Cortex of kidney (tissue), 1 donor: ENCODE measurements around the gene PMP22.

Source experiments
- DNase-seq: peaks from one replicate; lab custom pipeline; 2025; lab: John Stamatoyannopoulos, UW

The PMP22 gene

DNA sequence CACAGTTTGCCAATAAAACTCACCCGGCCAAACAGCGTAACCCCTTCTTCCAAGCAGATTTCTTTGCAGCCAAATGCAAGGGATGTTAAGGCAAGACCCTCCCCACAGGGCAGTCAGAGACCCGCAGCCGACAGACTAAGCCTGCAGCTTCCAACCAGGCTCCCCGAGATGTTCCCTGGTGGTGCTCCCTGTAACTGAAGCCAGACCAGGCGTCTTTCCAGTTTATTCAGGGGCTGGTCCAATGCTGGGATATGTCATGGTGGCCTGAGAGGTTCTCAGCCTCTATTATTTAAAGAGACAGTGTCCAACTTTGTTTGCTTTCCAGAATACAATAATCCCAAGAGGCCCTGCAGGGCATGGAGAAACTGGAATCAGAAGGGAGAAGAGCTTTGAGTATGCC is at the start of gene PMP22:
TSS of gene PMP22 (minus strand) at position 196 of the 400 bp plus-strand sequence. CDS start 4,599 bp downstream, outside the sequence.
- DNase-seq, result no peak

DNA sequence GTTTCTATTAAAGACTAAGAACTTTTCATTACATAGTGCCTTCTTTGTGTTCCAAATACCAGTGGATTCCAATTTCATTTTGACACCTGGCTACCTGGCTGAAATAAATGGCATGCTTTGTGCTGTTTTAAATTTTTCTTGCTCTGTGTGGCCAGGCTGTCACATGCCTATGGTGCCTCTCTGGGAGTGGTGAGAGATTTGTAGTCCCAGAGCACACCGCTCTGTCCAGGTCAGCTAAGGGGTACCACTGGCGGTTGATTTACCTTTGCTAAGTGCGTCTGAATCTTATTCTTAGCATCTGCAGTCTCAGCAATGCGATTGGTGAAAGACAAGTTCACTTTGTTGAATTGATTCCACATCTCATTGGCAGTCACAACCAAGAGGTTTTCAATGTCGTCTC is 46.9 kb upstream of the PMP22 start:
- DNase-seq, result no peak

DNA sequence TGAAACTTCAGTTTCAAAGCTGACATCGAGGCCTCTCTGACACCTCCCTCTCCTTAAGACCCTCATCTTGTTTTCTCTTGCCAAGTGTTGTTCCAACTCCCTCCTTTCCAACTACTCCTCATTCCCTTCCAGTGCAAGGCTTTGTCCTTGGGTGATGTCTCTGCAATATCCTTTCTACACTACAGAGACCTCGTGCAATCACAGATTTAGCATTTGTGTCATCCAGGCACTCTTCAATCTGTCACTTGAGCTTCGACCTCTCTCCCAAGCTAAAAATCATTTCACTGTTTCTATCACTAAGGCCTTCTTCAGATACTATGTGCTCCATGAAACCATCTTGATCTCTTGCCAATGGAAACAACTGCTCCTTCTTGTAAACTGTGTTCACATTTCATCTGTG is 44.7 kb upstream of the PMP22 start:
- DNase-seq, result no peak

DNA sequence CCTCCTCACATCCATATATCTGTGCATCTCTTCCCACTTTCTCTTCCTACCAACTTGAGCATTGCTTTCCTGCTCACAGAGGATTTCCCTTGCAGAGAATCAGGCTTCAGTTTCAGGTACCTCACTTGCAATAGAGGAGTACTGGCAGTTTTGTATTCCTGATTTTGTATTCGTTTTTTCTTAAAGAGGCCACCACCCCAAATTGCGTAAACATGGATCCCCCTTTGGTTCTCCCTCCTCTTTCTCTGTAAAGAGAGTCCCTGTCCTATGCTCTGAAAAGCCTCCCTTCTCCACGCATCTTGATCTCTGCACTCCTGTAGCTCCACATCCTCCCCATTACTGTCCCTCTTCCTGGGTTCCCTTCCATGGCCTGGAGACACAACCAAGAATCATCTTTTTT is 44.1 kb upstream of the PMP22 start:
- DNase-seq, result no peak

DNA sequence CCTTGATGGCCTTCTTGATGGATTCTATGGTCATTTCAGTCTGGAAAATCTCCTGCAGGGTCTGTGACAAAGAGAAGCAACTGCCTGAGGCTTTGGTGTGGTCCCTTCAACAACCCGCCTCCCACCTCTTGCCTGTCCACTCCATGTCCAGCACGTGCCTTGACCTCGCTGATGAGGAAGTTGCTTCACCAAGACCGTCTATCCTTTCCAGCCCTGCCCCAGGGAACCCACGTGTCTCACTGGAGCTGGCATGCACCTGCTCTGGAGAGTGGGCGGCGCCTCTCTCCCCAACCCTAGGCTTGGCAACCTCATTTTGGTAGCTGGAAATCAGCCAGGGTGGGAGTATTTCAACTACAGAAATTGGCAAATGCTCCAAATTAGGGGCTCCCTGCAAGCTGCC is 43.6 kb upstream of the PMP22 start:
- DNase-seq, result no peak

DNA sequence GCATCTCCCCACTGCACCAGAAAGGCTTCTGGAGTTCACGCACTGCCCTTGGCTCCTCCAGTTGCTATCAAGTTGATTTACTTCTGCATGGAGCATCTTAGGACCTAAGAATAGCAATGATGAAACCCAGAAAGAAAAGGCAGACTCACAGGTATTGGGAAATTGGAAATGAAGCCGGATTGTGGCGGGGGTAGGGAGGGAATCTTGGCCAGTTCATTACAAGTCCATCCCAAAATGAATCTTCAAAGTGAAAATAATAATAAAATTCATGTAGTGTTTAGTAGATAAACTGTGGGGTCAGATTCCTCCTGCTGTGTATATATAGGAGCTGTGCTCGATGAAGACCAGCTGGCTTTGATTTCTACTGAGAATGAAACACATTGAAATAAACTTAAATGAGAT is 42.6 kb upstream of the PMP22 start:
- no peak for DNase-seq

DNA sequence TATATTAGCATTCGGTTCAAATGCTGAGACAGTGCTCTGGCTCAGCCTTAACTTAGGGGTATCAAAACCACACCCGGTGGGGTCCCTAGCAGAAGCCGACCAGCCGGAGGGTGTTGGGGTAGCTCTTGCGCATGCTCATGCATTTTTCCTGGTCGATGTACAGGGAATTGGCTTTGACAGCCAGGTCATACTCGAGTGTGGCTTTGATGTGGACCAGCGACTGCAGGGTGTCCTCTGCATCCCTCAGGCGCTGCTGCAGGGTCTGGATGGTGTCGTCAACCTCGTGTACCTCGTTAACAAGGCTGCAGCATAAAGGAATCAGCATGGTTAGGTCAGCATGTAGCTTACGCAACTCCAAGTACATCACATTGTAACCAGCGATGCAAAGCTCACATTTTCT is 38.7 kb upstream of the PMP22 start:
- no peak for DNase-seq

DNA sequence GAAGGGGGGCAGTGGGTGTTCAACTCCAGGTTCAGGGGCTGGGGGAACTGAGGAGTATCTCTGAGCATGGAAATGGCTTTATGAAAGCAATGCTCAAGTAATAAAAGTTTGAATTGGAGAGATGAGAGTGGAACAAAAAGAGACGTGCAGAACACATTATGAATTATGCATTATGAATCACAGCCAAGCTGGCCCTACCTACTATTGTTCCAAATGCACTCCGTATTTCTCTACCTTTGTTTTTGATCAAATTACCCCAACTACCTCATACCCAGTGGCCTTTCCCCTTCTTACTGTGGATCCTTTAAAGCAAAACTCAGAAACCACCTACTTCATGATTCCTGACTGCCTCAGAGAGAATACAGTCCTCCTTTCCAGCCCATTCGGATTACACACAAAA is 38.1 kb upstream of the PMP22 start:
- DNase-seq, result no peak

DNA sequence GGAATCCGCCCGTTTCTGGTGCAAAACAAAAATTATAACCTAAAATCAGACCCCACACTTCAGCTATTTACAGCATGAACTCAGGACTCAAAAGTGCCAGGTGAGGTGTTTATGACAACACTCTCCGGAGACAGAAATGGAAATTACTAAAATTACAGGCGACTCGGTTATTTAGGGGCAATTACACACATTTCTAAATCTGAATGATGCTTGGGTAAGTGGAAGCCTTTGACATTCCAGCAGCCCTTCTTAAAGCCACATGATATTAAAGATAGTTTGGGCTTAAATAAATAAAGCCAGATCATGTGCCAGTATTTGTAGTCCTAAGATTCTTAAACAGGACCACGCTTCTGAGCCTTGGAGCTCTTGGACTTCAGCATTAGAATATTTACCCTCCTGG is 36.7 kb upstream of the PMP22 start:
- DNase-seq, result no peak

DNA sequence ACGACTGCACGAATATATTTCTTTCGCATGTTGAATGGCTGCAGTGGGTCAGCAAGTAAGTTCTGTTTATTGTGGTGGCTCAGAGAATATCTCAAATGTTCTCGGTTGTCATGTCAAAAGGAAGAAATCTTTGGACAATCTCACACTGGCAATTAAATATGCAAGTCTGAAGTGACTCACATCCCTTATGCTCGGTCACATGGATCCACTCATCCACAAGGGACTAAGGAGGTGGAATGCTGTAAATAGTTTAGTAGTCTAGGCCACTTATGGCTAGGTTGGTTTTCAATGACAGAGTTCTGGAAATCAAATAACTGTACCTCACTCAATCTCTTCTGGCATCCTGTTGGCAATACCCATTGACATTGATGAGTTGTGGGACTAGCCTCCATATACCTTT is 33.0 kb upstream of the PMP22 start:
- DNase-seq, result no peak

DNA sequence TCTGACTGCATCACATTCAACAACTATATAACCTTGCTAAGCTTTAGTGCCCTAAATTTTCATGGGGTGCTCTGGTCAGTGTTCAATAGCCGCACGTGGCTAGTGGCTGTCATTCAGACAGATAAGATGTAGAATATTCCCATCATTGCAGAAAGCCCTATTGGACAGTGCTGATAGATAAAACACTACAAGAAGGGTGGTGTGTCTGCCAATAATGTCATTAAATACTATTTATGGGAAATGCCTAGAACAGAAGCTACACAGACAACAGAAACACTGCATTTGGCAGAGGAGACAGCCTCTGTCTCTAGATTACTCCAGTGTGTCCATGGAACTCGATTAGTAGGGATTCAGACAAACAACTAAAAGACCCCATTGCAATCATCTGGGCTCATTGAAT is 28.4 kb upstream of the PMP22 start:
- DNase-seq, result no peak

DNA sequence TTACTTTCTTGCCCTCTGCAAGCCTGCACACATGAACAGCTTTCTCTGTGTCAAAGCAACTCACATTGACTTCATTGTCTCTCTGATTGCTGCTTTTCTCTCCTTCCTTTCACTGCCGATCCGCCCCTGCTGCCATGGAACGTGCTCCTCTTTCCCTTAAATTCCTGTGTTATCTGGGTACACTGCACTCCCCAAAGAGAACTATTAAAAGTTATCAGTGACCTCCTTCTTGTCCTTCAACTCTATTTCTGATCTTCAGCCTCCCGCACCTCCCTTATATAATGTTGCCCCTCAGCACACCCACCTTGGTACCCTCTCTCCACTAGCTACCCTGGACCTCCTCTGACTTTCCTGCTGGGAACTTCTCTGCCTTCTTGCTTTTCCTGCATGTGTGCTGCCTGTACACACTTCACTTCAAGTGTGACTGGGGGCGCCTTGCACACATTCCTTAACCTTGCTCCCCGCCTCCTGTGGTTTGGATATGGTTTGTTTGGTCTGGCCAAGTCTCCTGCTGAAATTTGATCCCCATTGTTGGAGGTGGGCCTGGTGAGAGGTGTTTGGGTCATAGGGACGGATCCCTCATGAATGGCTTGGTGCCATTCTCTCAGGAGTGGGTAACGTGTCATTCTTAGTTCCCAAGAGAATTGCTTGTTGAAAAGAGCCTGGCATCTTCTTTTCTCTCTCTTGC is 26.7 kb upstream of the PMP22 start:
- no peak for DNase-seq

DNA sequence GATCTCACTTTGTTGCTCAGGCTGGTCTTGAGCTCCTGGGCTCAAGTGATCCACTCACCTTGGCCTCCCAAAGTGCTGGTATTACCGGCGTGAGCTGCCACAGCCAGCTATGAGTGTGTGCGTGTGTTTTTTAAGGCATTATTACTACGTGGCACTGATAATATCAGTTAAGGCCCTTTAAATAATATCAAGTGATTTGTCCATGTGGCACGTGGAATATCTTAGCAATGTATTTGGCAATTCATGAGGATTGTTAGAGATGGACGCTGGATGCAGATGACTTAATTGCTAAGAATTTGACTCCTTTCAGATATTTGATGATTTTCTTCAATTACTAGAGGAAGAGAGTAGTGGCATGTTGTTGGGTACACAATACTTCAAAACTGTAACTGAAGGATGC is 25.5 kb upstream of the PMP22 start:
- DNase-seq, result no peak

DNA sequence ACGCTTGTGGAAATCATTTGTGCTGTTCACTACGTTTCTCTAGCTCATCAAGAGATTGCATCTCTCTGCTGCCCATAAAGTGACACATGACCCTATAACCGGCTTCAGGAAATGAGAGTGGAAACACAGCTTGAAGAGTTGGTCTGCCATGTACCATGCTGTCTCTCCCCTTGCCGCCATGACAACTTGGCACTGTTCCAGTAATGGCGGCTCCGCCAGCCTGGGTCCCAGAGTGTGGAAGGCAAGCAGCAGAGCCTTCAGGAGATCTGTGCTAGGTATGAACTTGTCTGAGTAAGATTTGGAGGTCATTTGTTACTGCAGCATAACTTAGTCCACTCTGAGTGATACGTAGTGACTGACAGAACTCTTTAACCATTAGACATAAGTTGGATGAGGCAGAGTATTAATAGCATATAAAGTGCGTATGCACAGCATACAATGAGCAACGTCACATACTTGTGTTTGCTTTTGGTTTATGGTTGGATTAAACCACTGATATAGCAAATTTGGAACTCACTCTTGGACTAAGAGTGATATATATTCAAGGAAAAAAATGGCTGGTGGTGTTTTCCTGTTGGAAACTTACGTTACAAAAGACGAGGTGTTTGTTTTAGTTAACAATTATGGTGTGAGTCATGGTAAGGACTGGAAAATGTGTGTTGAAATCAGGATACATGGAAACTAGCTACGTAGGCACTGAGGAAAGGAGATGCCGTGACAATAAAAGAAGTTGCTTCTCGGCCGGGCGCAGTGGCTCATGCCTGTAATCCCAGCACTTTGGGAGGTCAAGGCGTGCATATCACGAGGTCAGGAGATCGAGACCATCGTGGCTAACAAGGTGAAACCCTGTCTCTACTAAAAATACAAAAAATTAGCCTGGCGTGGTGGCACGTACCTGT is 24.4 kb upstream of the PMP22 start:
- DNase-seq, result no peak

DNA sequence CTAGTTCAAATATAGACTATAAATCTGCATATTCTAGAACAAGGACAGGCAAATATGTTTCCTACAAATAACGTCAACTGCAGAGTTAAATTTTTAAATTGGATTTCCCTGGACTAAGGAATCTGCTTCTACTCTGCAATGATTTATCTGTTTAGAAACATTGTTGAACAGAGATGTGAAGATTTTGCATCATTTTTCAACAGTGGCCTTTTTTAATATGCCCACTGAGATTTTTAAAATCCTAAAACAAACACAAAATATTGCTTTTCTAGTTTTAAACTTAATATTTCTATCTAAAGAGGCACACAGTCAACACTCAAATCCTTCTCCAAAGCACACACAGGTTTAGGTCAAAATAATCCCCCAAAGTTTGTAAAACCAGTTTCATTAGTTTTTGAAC is 23.7 kb upstream of the PMP22 start:
- DNase-seq, result no peak

DNA sequence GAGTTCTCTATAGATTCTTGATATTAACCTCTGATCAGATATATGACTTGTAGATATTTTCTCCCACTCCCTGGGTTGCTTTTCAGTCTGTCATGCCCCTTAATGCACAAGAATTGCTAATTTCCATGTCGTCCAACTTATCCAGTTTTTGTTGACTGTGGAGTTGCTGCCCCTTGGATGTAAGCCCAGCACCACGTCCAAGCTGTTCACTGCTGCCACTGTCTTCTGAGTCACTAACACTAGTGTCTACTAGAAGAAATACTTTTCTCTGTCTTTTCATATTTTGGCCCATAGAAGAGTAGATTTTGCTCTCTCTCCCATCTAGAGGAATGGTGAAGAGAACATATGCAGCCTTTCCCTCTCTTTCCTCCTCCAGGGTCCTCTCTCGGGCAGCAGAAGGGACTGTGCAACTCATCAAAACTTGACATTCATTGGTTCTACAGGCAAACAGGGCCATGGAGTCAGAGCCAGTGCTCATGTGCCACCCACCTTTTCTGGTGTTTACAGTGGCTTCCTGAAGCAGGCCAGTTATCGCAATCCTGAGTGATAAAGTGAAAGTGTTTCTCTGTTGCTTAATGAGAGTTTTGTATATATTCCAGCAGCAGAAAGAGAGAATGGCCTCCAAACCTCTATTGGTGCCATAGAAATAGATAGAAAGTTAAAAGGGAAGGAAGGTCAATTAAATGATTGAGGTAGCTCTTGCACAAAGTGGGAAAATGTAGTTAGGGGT is 22.6 kb upstream of the PMP22 start:
- DNase-seq, result no peak

DNA sequence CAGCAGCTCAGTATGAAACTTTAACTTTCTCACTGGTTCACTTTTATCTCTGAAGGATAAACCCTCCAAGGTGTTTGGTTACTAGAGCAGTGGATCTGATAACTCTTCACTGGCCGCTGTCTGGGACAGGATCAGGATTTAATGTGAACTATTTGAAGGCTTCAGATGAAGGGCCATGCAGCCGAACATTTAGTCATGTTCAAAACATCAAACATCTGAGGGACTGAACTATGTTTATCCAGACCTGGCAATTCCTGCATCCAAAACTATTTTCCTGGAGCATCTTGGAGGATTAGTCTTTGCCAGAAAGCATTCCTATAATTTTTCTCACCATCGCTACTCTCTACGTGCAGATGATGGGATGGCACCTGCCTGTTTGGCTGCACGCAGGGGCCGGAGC is 20.3 kb upstream of the PMP22 start:
- no peak for DNase-seq

DNA sequence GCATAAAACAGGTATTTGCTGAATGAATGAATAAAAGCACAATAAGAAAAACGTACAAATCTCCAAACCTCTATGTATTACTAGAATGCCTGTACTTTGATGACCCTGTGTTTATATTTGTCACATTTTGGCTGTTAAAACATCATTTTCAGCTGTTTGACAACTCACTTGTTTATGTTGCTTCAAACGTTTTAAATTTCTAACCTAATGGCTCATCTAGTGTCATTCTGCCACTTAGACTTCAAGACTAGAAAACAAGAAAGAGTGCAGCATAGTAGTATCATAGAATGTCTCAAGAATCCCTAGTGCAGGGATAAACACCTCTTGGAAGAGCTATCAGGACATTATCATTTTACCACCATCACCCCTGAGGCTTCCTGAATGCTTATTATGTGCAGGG is 19.4 kb upstream of the PMP22 start:
- no peak for DNase-seq

DNA sequence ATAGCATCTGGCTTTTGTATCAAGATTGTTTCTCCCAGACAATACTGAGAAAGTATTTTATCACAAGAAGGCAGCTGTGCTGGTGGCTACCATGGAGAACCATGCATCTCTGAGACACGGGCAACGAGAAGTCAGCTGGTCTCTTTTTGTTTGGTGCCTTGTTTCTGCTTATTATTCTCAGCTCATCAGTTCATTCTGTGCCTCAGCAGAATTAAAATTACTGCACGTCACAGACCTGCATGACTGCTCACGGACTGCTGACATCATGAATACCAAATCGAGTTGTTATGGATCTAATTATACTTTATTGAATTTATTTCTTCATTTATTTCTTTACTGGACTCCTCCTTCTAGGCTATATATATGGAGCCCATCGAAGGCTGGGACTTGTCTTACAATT is 19.0 kb upstream of the PMP22 start:
- DNase-seq, result no peak

DNA sequence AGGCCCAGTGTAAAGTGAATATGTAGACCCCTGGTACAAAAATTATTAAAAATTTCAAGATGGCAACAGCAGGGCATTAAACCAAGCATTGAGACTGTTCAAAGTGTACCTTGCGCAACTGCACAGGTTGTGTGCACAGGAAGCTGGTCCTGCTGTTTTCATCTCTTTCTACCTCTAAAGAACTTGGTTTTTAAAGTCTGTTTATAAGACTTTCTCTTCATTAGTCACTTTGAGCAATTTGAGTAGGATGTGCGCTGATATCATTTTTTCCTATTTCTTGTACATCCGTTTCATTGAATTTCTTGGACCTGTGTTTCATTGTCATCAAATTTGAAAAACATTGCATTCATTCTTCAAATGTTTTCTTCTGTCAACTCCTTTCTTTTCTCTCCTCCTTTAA is 16.8 kb upstream of the PMP22 start:
- no peak for DNase-seq

DNA sequence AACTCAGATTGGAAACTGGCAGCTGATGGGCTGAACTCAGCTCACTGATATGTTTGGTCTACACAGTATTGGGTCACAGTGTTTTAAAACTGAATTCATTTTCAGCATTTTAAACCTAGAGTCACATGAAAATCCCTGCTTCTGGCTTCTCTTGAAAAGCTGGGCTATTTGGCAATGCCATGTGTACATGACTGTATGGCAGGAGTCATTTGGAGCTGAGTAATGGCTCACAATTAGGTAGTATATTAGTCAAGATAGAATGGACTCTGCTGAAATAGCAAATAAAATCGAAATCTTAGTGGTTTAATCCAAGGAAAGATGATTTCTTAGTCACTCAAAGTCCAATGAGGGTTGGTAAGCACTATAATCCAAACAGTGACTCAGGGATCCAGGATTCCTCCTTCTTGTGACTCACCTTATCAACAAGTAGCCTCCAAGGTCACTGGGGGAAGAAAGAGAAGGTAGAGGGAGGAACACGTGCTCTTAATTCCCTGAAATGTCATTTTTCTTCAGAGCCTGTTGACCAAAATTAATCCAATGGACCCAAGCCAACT is 13.9 kb upstream of the PMP22 start:
- no peak for DNase-seq

DNA sequence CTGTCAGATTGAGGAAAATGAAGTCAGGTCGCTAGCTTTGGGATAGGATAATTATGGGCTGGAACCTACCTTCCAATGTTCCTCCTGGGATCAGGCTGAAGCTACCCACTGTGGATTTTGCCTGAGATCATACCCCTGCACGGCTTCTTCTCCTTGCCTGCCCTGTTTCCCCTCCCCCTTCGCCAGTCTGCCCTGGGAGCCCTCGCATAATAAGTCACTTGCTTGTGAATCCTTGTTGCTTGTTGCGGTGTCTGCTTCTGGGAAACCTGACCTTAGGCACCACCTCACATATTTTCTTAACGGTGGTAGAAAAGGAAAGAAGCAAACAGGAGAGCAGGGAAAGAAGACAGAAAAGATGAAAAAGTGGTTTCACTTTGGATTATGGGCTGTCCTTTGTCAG is 13.3 kb upstream of the PMP22 start:
- DNase-seq, result no peak

DNA sequence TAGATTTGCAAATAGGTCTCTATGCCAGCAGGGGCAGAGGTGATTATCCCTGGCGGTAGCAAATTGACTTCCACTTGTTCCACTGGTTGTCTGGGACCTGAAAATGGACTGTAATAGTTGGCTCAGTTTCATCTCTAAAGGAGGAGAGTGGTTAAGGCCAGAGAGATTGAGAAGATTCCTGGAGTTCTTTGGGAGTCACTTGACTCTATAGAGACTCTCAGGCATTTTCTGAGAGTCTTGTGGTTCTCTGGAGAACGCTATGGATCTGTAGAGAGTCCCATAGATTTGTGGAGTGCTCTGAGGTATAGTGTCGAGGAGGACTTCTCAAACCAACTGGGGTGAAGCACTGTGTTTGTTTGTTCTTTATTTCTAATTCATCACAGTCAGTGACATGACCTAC is 8.9 kb upstream of the PMP22 start:
- DNase-seq, result no peak
